HG02840 (cell line): ENCODE results near the gene ARL8B.

Experiments used
- ATAC-seq: cut with Tn5 transposase; IDR thresholded peaks from one replicate; pipeline ENCODE4 v1.9.1; 2021; ENCODE audit warnings: mild to moderate bottlenecking, moderate library complexity, moderate number of reproducible peaks; ENCODE audit not compliant: unreplicated experiment, low FRiP score

Gene ARL8B

DNA sequence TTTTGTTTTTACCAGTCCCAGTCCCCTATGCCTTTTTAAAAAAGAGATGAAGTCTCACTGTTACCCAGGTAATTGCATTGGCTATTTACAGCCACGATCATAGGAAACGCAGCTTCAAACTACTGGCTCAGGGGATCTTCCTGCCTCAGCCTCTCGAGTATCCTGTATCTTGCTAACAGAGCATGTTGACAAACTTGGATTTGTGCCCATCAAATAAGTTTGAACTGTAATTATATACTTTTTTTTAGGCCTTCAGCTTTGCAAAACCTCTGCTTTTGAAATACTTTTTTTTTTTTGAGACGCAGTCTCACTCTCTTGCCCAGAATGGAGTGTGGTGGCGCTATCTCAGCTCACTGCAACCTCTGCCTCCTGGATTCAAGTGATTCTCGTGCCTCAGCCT lies 62.4 kb downstream of the ARL8B start:
- no peak for ATAC-seq

DNA sequence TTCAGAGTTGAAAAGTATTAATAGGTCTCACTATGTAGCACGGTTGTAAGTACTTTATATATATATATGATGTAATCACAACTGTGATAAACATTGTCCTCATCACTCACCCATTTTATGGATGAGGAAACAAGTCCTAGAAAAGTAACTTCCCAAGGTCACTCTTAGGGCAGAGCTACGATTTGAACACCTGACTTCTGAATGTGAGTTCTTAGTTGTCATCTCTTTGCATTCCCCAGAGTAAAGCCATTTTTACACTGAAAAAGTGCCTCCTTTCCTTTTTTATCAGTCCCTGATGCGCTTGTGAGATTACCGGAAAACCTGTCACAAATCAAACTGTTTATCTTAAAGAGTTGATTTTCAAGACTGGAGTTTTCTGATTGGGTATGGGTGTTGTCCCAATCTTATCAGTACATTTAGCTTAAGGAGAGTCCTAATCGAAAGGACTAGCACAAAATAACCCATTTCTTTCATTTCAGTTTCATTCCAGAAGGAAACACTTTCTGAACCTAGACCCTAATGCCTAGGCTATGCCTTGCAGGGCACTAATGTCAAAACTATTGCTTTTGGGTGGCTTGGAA lies 63.1 kb downstream of the ARL8B start:
- no peak for ATAC-seq

GRCh38 chr3:5186089-5186857 lies 64.2 kb downstream of the ARL8B start:
- no peak for ATAC-seq

DNA sequence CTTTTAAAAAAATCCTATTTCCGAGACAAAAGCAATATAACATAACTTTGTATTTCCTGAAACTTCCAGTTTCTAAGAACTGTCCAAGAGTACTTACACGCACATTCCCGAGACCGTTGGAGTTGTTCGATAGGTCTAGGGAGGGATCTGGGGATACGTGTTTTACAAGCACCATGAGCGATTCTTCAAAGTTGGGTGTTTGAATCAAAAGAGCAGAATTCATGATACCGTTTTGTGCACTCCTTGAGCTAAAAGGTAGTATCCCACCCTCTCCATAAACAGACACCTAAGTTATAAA lies 64.7 kb downstream of the ARL8B start:
- no peak for ATAC-seq

DNA sequence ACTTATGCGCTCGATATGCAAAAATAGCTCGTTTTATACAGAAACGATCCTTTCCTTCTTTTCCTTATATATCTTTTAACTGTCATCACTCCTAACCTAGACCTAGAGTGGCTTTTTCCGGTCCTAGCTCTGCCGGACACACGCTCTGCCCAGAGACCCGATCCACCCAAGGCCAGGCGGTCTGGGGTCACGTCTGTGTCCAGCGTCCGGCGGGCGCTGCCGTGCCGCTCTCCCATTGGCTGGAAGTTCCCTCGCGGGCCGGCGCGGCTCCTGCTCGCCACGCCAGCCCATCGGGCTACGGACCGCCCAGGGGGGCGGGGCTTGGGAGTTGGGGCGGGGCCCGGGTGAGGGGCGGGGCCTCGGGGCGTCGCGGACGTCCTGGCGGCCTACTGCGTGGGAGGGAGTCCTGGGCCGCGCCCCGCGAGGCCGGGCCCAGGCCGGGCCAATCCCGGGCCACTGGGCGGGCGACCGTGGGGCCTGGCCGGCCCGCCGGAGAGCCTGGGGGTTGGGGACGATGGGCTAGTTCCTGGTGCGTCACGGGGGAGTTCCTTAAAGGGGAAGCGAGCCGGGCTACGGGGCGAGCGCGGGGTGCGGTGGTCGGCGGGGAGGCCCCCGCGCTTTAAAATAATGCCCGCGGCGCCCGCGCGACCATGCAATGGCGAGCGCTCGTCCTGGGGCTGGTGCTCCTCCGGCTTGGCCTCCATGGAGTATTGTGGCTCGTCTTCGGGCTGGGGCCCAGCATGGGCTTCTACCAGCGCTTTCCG lies 65.2 kb downstream of the ARL8B start, which contains the start of gene EDEM1:
Gene EDEM1 (plus strand): TSS at position 552 of the 764 bp plus-strand sequence. CDS start 99 bp downstream, at position 651.
- ATAC-seq, result peak; percentile 86

DNA sequence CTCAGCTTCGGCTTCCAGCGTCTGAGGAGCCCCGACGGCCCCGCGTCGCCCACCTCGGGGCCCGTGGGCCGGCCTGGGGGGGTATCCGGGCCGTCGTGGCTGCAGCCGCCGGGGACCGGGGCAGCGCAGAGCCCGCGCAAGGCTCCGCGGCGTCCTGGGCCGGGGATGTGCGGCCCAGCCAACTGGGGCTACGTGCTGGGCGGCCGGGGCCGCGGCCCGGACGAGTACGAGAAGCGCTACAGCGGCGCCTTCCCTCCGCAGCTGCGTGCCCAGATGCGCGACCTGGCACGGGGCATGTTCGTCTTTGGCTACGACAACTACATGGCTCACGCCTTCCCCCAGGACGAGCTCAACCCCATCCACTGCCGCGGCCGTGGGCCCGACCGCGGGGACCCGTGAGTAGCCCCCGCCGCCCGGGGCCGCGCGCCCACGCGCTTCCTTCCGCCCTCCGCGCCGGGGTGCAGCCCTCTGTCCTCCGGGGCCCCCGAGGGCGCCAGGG lies 65.9 kb downstream of the ARL8B start:
- peak; percentile 17 for ATAC-seq

GRCh38 chr3:5188419-5189221 lies 66.5 kb downstream of the ARL8B start:
- ATAC-seq, result no peak

DNA sequence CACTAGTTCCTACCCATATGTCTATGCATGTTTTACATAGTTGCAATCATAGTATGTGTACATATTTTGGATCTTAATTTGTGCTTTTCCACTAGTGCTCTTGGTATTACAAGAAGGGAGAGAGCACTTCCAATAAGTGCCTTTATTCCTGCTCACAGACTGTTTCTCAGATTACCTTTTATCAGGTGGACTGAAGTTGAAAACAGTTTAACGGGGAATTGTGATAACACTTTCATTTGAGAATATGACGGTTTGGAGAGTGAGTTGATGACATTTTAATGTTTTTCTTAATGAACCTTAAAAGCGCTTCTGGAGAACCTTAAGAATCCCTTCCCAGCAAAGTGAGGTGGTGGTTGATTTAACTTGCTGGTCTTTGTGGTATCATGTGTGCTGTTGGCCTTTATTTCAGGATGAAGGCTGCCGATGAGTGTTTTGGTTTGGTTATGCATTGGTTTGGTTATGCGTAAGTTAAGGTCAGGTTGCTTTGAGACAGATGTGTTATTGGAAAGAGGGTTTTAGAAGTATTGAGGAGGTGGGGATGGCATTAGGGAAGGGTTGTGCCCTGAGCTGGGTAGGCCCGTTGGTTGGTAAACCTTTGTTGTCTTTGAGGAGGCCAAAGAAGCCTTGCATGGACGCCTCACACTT lies 68.2 kb downstream of the ARL8B start:
- ATAC-seq, result no peak

DNA sequence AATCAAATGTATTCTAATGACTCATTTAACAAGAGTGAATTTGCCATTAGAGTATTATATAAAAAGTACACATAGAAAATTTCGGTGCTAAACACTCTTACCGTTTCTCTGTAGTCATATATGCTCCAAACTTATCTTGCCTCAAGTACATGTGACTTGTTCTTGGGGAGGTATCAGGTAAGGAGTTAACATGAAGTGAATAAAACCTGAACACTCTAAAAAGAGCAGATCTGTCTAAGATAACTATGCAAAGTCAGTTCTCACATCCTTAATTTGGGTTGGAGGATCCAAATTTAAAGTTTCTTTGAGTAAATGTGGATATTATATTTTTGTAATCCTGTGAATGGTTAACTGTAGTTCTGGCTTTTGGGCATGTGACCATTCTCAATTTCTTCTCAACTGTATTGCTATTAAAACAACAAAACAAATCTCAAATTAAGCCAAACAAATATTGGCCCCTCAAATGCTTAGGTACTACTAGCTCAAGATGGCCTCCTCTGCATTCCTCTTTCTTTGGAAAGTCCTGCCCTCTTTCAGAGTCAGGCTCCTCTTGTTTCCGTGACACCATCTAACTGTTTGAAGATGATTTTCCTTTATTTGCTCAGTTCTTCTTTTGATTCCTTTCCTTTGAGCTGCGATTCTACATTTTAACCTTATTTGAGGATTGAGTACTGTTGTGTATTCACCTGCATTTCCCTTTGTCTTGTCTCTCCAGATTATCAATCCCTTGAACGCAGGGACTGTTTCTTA lies 69.6 kb downstream of the ARL8B start:
- ATAC-seq, result no peak

GRCh38 chr3:5192571-5193365 lies 70.7 kb downstream of the ARL8B start:
- ATAC-seq, result no peak

- ATAC-seq, result no peak
Observed at GRCh38 chr3:5194341-5194740, 72.2 kb downstream of the ARL8B start.

DNA sequence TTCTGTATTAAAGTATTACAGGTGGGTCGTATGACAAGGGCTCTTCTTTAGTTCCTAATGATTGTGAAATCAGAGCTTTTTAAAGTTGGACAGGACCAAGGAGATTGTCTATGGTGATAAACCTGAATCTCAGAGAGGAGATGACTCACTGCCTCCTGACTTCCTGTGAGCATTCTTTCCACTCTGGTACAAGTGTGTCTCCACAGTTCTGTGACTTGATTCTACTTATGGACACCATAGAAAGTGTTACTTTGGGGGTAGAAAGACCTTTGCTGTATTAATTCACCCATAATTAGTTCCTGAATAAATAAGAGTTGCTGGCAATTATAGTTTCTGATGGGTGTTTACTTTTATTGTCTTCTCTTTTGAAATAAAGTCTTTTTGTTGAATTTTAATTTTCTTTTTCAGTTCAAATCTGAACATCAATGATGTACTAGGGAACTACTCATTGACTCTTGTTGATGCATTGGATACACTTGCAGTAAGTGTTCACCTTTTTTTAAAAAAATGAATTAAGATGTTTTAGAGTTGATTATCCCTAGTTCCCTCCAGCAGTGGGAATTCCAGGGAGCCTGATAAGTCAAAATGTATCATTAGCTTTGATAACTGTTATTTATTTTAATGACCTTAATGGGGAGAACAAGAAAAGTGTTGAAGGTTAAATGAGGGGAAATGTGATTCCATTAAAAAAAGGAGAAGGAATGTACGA lies 72.9 kb downstream of the ARL8B start:
- peak; percentile 31 for ATAC-seq

GRCh38 chr3:5195605-5196004 lies 73.5 kb downstream of the ARL8B start:
- ATAC-seq, result no peak

GRCh38 chr3:5197022-5197421 lies 74.9 kb downstream of the ARL8B start:
- no peak for ATAC-seq

- peak; percentile 69 for ATAC-seq
Observed at GRCh38 chr3:5197470-5198312, 75.6 kb downstream of the ARL8B start.

- ATAC-seq, result no peak
Observed at GRCh38 chr3:5198313-5198677, 76.2 kb downstream of the ARL8B start.
